ENCODE data around the gene ATXN1.

ATXN1 gene

DNA sequence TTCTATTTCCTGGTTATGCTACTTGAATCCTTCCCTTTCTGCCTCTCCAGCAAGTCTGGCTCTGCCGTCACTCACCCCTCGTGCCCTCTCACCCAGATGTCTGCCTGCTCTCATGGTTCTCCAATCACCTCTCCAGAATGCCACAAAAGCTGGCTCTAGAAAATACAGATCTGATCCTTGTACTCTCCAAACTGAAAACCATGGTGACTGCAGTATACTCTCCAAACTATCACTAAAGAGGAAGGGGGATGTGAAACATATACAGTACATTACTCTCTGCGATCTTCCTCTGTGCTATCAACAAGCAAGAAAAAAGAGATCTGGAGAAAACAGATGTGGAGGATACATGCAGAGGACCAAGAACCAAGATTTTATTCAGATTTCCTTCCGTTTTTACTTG lies 91.1 kb downstream of the ATXN1 start:
- DNase-seq: no peak

DNA sequence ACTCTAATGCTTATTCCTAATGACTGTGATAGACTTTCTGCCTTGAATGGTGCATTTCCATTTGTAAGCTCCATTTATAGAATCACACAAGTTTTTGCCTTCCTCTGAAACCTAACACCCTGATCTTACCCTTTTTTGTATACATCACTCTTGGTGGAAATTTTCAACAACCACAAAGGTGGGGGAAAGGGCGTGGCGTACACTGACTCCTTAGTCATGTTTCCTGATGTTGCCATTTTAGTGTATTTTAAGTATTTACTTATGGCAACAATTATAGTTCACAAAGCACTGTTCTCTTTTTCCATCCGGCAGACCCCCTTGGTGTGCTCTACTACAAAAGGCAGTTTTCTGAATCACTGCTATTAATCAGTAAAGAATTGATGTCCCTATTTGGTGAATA lies 92.0 kb downstream of the ATXN1 start:
- no peak for DNase-seq

DNA sequence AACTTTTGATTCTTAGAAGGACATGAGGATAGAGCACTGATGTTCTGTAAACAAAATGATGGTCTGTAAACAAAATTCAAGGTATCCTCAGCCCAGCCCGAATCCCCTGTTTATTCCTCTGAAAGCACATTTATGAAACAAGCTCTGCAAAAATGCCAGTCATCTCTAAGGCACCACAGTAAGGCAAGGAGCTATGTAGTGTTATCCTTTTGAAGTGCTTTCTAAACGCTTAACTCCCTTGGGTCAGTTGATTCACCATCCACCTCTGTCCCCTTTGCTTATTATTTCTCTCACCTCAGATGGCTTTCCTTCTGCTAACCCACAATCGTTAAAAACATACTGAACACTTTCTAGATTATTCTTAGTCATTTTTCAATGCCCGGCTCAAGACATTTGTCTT lies 93.8 kb downstream of the ATXN1 start:
- DNase-seq: no peak

GRCh38 chr6:16665992-16666391 lies 95.3 kb downstream of the ATXN1 start:
- no peak for DNase-seq

DNA sequence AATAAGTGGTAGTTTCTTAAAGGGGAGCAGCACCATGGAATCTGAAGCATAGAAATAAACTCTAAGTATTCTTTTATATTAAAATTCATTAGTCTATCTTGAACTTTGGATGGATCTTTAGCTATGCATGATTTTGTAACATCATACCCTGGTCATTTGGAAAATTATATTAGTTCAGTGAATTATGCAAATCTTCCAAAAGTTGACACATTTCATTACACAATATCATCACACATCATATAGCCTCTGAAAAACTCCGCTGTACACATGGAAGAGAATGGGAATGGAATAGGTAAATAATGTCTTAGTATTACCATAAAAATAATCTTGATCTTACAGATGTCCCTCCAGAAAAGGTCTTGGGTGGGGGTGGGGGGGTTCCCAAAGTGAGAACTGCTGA lies 96.1 kb downstream of the ATXN1 start:
- no peak for DNase-seq

DNA sequence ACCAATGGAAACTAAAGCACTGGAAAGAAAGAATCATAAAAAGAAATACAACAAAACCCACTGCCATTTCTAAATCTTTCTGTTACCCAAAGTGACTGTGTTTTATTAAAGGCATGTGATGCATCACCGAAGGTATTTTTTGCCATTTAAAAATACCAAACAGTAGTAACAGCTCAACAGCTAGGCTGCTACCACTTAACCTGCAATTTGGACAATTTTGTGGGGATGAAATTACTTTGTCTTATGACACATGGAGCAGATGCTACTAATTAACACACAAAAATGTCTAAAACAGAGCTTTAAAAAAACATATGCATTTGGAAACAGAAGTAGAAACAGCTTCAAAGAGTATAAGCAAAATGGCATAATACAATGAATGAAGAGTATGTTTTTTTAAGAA lies 97.4 kb downstream of the ATXN1 start:
- DNase-seq: no peak

GRCh38 chr6:16660157-16660497 lies 101.1 kb downstream of the ATXN1 start:
- no peak for DNase-seq

DNA sequence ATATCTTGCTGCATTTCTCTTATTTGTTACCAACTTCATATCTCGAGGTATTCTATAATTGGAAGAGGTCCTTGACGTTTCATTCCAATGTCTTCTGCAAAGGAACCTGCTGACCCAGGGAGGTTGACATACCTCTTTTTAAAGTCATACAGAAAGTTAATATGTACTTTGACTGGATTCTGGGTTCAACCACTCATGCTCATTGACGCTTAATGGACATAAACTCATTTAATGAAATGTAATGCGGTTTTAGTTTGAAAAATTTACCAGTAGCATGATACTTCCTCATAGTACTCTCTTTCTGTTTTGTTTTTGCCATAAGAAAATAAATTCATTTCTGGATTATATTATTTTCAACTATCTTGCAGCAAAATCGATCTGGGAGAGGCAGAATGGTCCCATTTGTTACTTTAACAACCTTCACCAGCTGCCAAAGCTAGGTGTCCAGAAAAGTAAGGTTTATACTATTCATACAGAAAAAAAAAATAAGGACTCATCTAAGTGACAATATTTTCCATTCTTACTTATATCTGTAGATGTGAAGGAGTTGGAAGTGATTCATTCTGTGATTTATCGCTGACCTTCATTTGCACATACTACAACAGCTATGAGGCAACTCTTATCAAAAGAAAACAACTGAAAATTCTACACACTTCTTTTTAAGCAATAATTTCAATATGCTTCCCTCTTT lies 101.6 kb downstream of the ATXN1 start:
- no peak for DNase-seq

DNA sequence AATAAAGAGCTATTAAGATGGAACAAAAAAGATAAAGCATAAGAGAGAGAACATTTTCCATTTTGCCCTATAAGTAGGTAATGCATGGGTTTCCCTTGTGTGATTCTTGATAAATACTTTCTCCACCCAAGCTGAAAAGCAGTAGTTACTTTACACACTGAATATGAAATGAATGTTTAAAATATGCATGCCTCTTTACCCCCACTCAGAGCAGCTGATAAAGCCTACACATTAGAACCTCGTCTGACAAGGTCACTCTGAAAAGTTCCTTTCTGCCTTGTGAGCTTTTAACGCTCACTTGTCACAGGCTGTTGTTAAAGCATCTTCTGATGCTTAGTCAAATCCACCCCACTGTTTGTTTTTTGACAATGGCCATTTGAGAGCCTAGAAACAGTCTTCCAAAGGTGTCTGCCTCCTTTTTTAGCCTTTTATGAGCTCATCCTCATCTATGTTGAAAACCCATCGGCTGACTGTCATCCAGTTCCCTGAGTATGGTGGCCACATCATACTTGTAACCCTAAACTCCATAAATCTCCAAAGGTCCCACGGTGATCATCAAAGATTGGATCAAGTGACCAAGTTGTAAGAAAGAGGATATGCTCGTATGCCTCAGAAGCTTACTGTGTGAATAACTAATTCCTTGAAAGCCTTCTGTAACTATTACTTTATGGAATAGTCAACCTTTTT lies 102.8 kb downstream of the ATXN1 start:
- no peak for DNase-seq

- no peak for DNase-seq
These were observed 103.5 kb downstream of the ATXN1 start for GRCh38 chr6:16657768-16658167.

DNA sequence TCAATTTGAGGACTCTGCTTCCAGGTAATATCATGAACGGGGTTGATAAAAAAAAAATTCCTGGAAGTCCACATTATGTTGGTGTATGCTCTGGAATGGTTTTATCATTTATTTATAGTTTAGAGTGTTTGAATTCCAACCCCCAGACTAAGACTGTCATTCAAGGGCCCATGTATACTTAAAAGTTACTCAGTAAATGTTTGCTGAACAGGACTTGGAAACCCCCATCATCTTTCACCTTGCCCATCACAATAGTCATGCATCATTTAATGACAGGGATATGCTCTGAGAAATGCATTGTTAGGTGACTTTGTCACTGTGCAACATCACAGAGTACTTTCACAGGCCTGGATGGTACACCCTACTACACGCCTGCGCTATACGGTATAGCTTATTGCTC lies 104.8 kb downstream of the ATXN1 start:
- DNase-seq: no peak

DNA sequence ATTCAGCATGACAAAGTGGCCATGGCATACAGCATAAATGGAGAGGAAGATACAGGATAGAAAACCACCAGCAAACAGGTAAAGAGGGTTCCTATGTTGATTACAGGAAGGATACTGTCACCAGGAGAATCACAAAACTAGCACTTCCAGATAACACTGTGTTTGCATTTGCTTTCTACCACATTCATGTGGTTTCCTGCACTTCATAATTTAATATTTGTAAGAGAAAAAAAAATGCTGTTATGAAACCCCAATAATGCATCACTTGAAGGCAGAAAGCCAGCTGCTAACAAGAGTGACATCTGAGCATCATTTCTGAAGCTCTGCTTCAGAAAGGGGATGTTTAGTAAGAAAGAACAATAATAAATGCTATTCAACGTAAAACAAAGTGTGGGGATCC lies 106.6 kb downstream of the ATXN1 start:
- no peak for DNase-seq

GRCh38 chr6:16653226-16653625 lies 108.0 kb downstream of the ATXN1 start:
- DNase-seq: no peak

DNA sequence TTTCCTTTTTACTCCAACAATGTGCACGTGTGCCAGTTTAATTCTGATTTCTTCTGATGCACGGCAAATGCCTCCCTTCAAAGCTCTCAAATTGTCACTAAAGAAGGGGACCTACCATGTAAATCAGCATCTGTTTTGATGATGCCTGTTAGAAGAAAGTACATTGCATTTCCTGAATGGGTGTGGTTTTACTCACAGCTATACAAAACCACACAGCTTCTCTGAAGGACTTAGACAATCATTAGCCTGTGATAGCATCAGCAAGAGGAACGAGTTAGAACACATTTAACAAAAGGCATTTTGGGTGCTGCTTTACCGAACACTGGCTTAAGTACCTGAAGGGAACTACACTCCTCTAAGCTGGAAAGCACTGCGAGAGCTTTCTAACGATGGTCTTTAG lies 109.4 kb downstream of the ATXN1 start:
- no peak for DNase-seq

GRCh38 chr6:16649890-16650289 lies 111.4 kb downstream of the ATXN1 start:
- no peak for DNase-seq

DNA sequence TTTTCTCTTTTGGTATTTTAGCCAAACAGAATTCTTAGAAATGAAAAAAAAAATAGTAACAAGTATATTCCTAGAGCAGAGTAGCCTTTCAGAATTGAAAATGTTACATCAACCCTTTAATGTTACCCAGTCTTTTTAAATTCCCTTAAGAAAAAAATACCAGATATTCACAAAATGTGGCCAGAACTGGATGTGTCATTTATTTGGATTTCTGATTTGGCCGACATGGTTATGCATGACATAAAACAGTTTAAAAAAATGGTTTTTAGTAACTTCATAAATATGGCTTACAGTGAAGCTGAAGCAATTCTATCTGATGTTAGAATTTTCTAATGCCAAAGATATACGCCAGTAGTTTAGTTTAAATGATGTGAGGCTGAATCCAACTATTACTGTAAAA lies 112.0 kb downstream of the ATXN1 start:
- no peak for DNase-seq

DNA sequence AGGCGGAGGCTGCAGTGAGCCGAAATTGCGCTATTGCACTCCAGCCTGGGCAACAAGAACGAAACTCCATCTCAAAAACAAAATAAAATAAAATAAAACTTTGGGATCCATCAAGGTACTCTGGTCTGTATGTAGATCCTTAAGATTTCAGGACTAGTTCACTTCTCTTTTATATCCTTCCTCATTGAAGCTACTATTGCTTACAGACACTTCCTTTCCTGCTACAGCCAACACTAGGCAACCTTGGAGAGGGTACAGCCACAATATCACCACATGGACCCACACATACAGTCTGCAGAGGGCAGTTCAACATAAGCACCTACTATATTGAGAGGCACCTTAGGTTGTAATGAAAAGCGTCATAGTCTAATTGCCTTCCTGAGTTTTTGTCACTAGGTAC lies 113.3 kb downstream of the ATXN1 start:
- no peak for DNase-seq

DNA sequence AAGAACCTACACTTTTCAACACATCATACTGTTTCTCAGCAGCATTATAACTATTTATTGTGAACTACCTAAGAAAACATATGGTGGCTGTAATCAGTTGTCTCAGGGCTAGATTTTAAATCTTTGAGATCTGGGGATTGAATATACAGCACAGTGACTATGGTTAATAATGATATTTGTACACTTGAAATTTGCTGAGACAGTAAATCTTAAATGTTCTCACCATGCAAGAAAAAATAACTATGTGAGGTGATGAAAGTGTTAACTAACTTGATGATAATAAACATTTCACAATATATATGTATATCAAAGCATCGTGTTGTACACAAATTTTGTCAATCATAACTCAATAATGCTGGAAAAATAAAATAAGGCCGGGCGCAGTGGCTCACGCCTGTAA lies 113.8 kb downstream of the ATXN1 start:
- no peak for DNase-seq

GRCh38 chr6:16644540-16645250 lies 116.6 kb downstream of the ATXN1 start:
- DNase-seq: no peak

DNA sequence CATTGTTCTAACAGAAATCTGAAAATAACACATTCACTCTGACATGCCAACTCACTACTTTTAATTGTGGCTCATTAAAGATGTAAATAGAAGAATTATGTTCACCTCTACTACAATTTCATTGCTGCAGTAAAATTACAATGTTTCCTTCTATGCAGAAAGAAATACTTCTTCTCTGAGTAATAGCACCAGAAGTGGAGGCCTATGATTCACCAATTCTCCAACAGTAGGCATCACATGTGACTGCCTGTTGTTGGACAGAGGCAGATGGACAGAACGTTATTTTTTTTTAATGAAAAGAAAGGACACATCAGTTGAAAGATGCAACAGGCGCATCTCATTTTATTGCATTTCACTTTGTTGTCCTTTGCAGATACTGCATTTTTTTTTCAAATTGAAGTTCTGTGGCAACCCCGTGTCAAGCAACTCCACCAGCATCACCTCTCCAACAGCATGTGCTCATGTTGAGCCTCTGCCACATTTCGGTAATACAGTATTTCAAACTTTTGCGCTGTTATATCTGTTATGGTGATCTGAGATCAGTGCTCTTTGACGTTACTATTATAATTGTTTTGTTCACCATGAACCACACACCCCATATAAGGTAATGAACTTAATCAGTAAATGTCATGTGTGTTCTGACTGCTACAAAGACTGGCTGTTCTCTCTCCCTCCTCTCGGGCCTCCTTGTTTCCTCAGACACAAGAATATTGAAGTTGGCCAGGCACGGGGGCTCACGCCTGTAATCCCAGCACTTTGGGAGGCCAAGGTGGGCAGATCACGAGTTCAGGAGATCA lies 121.4 kb downstream of the ATXN1 start:
- DNase-seq: no peak

- no peak for DNase-seq
These were observed 123.6 kb downstream of the ATXN1 start for GRCh38 chr6:16637635-16638034.

DNA sequence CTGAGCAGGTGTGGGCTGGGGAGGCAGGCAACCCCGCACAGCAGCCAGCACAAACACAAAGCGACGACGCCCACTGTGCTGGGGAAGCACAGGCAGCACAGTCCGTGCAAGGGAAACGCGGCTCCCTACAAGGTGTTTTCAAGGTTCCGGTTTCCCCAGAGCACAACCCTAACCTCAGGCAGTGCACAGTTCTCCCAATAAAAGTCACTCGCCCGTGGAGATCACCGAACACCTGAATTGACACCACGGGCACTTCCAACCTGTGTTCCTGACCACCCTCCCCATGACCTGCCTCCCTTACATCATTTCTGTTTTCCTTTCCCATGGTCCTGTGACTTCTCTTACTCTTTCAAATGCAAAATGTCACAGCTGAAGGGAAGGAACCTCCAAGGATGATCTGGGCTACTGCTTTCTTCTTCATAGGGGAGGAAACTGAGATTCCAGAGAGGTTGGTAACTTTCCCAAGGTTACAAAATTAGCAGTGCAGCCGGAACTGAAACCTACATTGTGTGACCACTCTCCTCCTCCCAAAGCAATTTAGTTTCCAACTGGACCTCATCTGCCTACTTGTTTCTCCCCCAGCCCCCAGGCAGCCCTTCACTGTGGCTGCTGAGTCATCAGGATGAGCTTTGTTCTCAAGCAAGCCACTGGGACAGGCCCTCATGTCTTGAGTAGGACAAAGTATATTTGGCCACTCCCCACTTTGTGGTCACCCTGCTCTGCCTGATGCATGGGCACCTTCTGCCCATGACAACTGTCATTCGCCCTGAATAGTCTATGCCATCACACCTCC lies 125.3 kb downstream of the ATXN1 start:
- no peak for DNase-seq

DNA sequence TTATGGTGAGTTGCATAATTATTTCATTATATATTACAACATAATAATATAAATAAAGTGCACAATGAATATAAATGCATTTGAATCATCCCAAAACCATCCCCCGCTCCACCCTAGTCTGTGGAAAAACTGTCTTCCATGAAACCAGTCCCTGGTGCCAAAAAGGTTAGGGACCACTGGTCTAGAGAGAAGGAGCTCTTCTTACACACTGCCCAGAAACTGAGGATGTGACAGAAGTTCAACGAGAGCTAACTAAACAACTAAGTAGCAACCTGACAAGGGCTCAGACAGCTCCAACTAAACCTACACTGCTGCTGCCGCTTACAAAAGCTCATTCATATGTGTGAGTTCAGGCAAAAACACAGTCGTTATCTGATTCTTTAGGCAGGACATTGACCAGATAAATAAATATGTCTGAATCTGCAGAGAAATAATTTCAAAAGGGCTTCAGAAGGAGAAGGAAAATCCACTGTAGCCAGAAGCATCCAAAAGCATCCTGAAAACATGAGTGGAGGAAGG lies 125.9 kb downstream of the ATXN1 start:
- no peak for DNase-seq

Data from DMS 273 treated with DMSO at 0.1 percent for 48 hours (cell line).